Measurements from ENCODE around the gene SDHA. TPM values are rescaled to one million over a fixed set of nuclear protein-coding genes. Genes with fewer than 3 reads are reported as not detected.
"Not testable (repeated sequence)": the region's sequence is repeated elsewhere in the genome, so short reads cannot be mapped to it uniquely, and the experiment has no call there.

SDHA gene
- total and polyA plus RNA-seq, 10 of the 15 experiments (the other 5 are each of a cell fraction or from before 2014, with no cell fraction given) = 63.3 to 205 (median 104) TPM

DNA sequence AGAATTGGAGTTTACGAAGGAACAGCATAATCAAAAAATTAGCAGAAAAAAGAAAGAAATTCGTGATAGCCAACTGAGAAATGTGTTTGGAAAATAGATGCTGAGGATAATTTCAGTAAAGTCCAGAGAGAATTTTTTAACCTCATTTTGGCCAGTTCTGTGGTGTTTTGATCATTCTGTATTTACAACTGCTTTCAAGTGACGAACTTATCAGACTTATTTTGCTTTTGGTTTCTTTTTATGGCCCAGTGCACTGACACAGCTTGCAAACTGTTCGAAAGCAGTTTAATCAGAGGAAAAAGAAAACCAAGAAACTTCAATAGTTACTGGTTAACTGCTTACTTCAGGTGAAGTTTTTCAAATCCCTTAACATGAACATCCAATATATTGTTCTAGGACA lies 1.9 kb downstream of the SDHA start (continued):
- TF ChIP-seq FOXK2 (IDR thresholded peaks at IDR 0.05) (peak; percentile 23; the same call in 1 of the 2 replicates), BCL11A (IDR thresholded peaks at IDR 0.05; ENCODE audit: low read depth, low read length) (no peak), NFIC (IDR thresholded peaks at IDR 0.05; ENCODE audit: low read depth, low read length) (no peak), CREB1 (IDR thresholded peaks at IDR 0.05; ENCODE audit: low read depth) (no peak)

GRCh38 chr5:222951-223715 lies 5.0 kb downstream of the SDHA start:
- RAD21 ChIA-PET (ENCODE audit: unreplicated experiment); SMC1A ChIA-PET (ENCODE audit: uncharacterized antibody, unreplicated experiment); H3K27me3 ChIP-seq (replicated peaks in 1 of 2; ENCODE audit: control insufficient read depth in 2 of 2, insufficient read depth in 2 of 2, low read length in 1 of 2); H3K9me3 ChIP-seq (replicated peaks; ENCODE audit: control insufficient read depth, insufficient read depth, low read length); FAIRE-seq; intact Hi-C loops (cut with micrococcal nuclease; ENCODE audit: unreplicated experiment); POLR2A ChIA-PET; H3K4me1 ChIP-seq (ENCODE audit: control insufficient read depth, insufficient read depth, low read length); in situ Hi-C loops (cut with MboI); H2AFZ ChIP-seq (ENCODE audit: control insufficient read depth, low read depth, low read length); H4K20me1 ChIP-seq (ENCODE audit: control insufficient read depth, insufficient read depth); BruUV-seq (replicated peaks); DNase-seq (ENCODE audit: low read depth, low spot score): not testable (repeated sequence)
- Histone ChIP-seq H3K27ac (ENCODE audit: control insufficient read depth, insufficient read depth) (peak overlapping the region; percentile 9; the same call in 1 of the 2 replicates), H3K9ac (ENCODE audit: control insufficient read depth, insufficient read depth, low read length) (peak overlapping the region; percentile 33; the same call in 1 of the 2 replicates), H3K36me3 (ENCODE audit: control insufficient read depth in 2 of 2, insufficient read depth in 2 of 2, low read length in 1 of 2) (peaks cover 13 to 17% of the 10 kb centered on the region in 2 experiments), H3K4me2 (ENCODE audit: control insufficient read depth, insufficient read depth) (peak overlapping the region; percentile 31), H3K4me3 (peak overlapping the region; percentile 30; the same call in 1 of the 2 replicates), H3K79me2 (ENCODE audit: control insufficient read depth, insufficient read depth, low read length) (peaks cover 50% of the 10 kb centered on the region)
- 0 out of 2 replicates have a peak, but pooled peaks have one; percentile 32 for TF ChIP-seq DPF2 (IDR thresholded peaks at IDR 0.05)
- peak; percentile 85 for TF ChIP-seq SPI1 (IDR thresholded peaks at IDR 0.05; ENCODE audit: borderline replicate concordance, insufficient read depth, low read depth, low read length)
- TF ChIP-seq IKZF2 (IDR thresholded peaks at IDR 0.05) = peak; percentile 47 to 51; a peak in 2 of 4 replicates
- peak; percentile 40; the same call in 1 of the 2 replicates for TF ChIP-seq IKZF1 (conservative IDR thresholded peaks at IDR 0.05)
- WGBS (ENCODE audit: insufficient coverage, insufficient replicate concordance, low lambda C conversion rate, missing lambda C conversion rate) = 28% methylated on average over 6 of the region's 6 CpGs
- 0 out of 3 replicates have a peak, but pooled peaks have one; percentile 2 for ATAC-seq
- CTCF ChIA-PET = interaction anchor here (0.6 to 1.3 kb wide), 2 partner anchors 35 to 239 kb away, joined by 3 to 4 read pairs; no protein-coding TSS in a partner anchor

Data from GM12878 (cell line).